ENCODE measurements around the gene SEPTIN5. TPM values are rescaled to one million over a fixed set of nuclear protein-coding genes. Genes with fewer than 3 reads are reported as not detected.

Gene SEPTIN5
- total RNA-seq, 1 experiment from 2014 or later: not detected

GRCh38 chr22:19688301-19689290 lies 25.7 kb upstream of the SEPTIN5 start:
- Histone ChIP-seq H3K4me3 (ENCODE audit: low read length) (no peak overlapping the region), H3K27me3 (ENCODE audit: low read length) (no peaks in the 10 kb centered on the region), H3K36me3 (ENCODE audit: insufficient read depth, low read length) (no peaks in the 10 kb centered on the region), H4K20me1 (ENCODE audit: insufficient read depth, low read depth, low read length) (no peaks in the 10 kb centered on the region), H2AFZ (ENCODE audit: low read length) (no peak overlapping the region), H3K4me1 (ENCODE audit: low read length) (no peaks in the 10 kb centered on the region), H3K9ac (ENCODE audit: low read length) (no peak overlapping the region), H3K27ac (ENCODE audit: low read length) (no peak overlapping the region), H3K9me3 (ENCODE audit: low read length) (no peaks in the 10 kb centered on the region), H3K9me2 (replicated peaks; ENCODE audit: insufficient read depth, low read length) (no peaks in the 10 kb centered on the region), H3K79me2 (ENCODE audit: low read length) (no peaks in the 10 kb centered on the region), H3K4me2 (ENCODE audit: low read depth, low read length, poor library complexity, severe bottlenecking) (no peak overlapping the region)
- DNase-seq: no peak

DNA sequence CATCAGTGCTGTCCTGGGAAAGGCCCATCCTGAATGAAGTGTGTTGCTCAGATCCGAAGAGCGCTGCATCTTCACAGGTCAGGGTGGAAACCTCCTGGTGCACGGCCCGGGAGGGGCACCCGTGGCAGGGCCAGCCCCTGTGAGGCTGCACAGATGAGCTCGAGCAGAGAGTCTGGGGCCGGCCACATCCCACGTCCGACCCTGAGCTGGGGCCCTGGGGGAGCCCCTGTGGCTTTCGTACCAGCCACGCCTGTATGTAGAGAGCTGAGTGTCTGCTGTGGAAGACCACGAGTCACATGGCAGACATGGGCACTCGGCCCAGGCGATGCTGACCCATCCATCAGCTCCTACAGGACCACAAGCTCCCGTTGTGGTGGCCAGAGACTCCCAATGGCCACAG lies 24.9 kb upstream of the SEPTIN5 start:
- Histone ChIP-seq H3K9ac (ENCODE audit: low read length) (no peak overlapping the region), H2AFZ (ENCODE audit: low read length) (no peak overlapping the region), H3K4me3 (ENCODE audit: low read length) (no peak overlapping the region), H3K79me2 (ENCODE audit: low read length) (no peaks in the 10 kb centered on the region), H3K27ac (ENCODE audit: low read length) (no peak overlapping the region), H3K9me3 (ENCODE audit: low read length) (no peaks in the 10 kb centered on the region), H3K27me3 (ENCODE audit: low read length) (no peaks in the 10 kb centered on the region), H3K36me3 (ENCODE audit: insufficient read depth, low read length) (no peaks in the 10 kb centered on the region), H3K9me2 (replicated peaks; ENCODE audit: insufficient read depth, low read length) (no peaks in the 10 kb centered on the region), H3K4me1 (ENCODE audit: low read length) (no peaks in the 10 kb centered on the region), H4K20me1 (ENCODE audit: insufficient read depth, low read depth, low read length) (no peaks in the 10 kb centered on the region), H3K4me2 (ENCODE audit: low read depth, low read length, poor library complexity, severe bottlenecking) (no peak overlapping the region)
- no peak for DNase-seq

DNA sequence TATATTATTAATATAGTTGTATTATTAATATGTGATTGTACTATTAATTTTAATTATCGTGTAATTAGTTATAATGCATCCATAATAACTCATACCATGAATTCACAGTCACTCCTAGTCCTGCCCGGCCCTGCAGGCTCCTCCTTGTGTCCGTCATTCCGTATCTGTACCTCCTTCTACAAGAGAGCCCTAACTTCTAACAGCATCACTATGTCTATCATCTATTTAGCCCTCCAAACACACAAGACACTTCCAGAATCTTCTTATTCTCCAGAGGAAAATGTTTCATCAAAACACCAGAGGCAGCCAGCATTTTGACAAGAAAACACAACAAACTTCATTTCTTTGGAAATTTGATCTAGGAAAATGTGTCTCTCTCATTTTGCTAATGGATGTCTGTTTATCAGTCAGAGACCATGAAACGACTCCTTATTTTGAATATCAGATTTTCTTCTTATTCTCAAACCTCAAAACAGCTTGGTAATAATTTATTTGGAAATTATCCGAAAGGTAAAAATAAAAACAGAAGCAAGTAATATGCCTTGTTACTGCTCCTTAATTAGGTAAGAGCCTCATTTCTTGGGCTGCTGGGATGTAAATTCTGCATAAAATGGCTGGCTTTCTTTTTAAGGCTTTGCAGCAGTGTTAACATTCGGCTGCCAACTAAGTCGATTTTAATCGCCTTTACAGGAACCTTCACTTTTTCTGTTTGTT lies 23.1 kb upstream of the SEPTIN5 start:
- H3K79me2 ChIP-seq (ENCODE audit: low read length): no peaks in the 10 kb centered on the region
- H3K4me2 ChIP-seq (ENCODE audit: low read depth, low read length, poor library complexity, severe bottlenecking): no peak overlapping the region
- H4K20me1 ChIP-seq (ENCODE audit: insufficient read depth, low read depth, low read length): no peaks in the 10 kb centered on the region
- no peaks in the 10 kb centered on the region for H3K9me3 ChIP-seq (ENCODE audit: low read length)
- H3K27me3 ChIP-seq (ENCODE audit: low read length): no peaks in the 10 kb centered on the region
- H3K9me2 ChIP-seq (replicated peaks; ENCODE audit: insufficient read depth, low read length): no peaks in the 10 kb centered on the region
- H3K4me3 ChIP-seq (ENCODE audit: low read length): no peak overlapping the region
- no peak overlapping the region for H3K27ac ChIP-seq (ENCODE audit: low read length)
- H3K9ac ChIP-seq (ENCODE audit: low read length): no peak overlapping the region
- DNase-seq: no peak
- H2AFZ ChIP-seq (ENCODE audit: low read length): no peak overlapping the region
- H3K36me3 ChIP-seq (ENCODE audit: insufficient read depth, low read length): no peaks in the 10 kb centered on the region
- H3K4me1 ChIP-seq (ENCODE audit: low read length): no peaks in the 10 kb centered on the region

DNA sequence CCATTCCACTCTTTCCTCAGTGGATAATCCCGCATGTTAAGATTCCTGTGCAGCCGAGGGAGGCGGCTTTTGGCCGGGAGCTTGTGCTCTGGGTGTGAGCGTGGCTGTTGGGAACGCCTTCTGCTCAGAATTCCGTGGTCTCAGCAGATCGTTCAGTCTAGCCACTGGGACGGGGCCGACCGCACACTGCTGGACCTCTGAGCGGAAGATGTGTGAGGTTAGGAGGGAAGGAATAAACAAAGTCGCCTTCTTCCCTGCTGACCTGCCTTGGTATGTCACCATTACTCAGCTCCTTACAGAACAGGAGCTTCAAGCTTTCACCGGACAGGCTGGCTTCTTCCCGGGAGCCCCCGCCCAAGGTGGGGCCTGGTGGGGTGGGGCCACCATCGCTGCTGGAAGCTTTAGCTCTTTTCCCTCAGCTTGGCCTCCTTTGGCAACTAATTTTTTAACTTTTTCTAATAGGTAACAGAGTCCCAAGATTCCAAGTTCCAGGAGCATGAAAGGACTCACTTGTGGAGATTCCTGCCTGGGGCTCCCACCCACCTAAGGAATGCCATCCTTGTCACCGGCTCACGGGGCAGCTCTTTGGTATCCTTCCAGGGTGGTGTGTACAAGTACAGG lies 22.5 kb upstream of the SEPTIN5 start:
- H3K36me3 ChIP-seq (ENCODE audit: insufficient read depth, low read length): no peaks in the 10 kb centered on the region
- no peaks in the 10 kb centered on the region for H3K79me2 ChIP-seq (ENCODE audit: low read length)
- no peaks in the 10 kb centered on the region for H4K20me1 ChIP-seq (ENCODE audit: insufficient read depth, low read depth, low read length)
- DNase-seq: no peak
- no peaks in the 10 kb centered on the region for H3K9me2 ChIP-seq (replicated peaks; ENCODE audit: insufficient read depth, low read length)
- no peak overlapping the region for H3K4me3 ChIP-seq (ENCODE audit: low read length)
- no peak overlapping the region for H3K4me2 ChIP-seq (ENCODE audit: low read depth, low read length, poor library complexity, severe bottlenecking)
- no peaks in the 10 kb centered on the region for H3K4me1 ChIP-seq (ENCODE audit: low read length)
- H3K27me3 ChIP-seq (ENCODE audit: low read length): no peaks in the 10 kb centered on the region
- no peaks in the 10 kb centered on the region for H3K9me3 ChIP-seq (ENCODE audit: low read length)
- no peak overlapping the region for H2AFZ ChIP-seq (ENCODE audit: low read length)
- no peak overlapping the region for H3K27ac ChIP-seq (ENCODE audit: low read length)
- no peak overlapping the region for H3K9ac ChIP-seq (ENCODE audit: low read length)

DNA sequence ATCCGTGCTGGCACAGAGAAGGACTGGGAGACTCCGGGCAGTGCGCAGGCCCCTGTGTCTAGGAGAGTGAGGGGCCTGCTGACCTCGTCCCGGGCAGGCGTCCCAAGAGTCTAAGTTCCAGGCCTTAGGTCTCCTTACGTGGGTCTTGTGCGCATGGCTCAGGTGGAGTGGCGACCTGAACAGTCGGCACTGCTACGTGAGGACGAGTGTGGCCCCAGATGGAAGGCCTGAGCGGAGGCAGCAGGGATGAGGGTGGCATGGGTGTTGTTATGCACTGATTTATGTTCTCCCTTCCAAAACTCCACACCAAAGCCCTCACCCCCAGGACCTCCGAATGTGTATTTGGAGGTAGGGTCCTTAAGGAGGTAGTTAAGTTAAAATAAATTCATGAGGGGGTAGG lies 20.7 kb upstream of the SEPTIN5 start:
- Histone ChIP-seq H3K4me3 (ENCODE audit: low read length) (no peak overlapping the region), H3K27me3 (ENCODE audit: low read length) (no peaks in the 10 kb centered on the region), H3K79me2 (ENCODE audit: low read length) (no peaks in the 10 kb centered on the region), H3K36me3 (ENCODE audit: insufficient read depth, low read length) (no peaks in the 10 kb centered on the region), H2AFZ (ENCODE audit: low read length) (no peak overlapping the region), H4K20me1 (ENCODE audit: insufficient read depth, low read depth, low read length) (no peaks in the 10 kb centered on the region), H3K9me2 (replicated peaks; ENCODE audit: insufficient read depth, low read length) (no peaks in the 10 kb centered on the region), H3K9ac (ENCODE audit: low read length) (no peak overlapping the region), H3K4me2 (ENCODE audit: low read depth, low read length, poor library complexity, severe bottlenecking) (no peak overlapping the region), H3K9me3 (ENCODE audit: low read length) (no peaks in the 10 kb centered on the region), H3K4me1 (ENCODE audit: low read length) (no peaks in the 10 kb centered on the region), H3K27ac (ENCODE audit: low read length) (no peak overlapping the region)
- no peak for DNase-seq

DNA sequence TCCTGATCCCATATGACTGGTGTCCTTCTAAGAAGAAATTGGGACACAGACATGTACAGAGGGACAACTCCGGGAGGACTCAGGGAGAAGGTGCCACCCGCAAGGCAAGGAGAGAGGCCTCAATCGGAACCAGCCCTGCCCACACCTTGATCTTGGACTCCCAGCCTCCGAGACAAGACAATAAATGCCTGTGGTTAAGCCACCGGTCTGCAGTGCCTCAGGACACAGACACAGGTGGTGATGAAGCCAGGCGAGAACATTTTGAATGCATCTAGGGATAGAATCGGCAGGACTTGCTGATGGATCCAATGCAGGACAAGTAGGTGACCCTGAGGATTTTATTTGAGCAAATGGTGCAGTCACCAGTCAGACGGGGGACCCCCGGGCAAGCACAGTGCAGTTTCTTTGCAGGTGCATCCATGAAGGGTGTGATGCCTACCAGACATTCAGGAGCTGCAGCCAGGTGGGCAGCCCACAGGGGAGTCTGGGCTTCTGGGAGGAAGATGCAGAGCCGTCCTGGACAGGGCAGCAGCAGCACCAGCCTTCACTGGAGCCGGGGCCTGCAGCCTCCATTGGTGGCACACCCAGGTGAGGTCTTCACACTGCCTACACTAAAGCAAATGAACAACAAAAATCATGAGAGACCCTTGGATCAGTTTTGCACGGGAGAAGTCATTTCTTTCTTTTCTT lies 20.2 kb upstream of the SEPTIN5 start:
- Histone ChIP-seq H3K9ac (ENCODE audit: low read length) (no peak overlapping the region), H3K4me2 (ENCODE audit: low read depth, low read length, poor library complexity, severe bottlenecking) (no peak overlapping the region), H3K9me2 (replicated peaks; ENCODE audit: insufficient read depth, low read length) (no peaks in the 10 kb centered on the region), H3K27ac (ENCODE audit: low read length) (no peak overlapping the region), H3K36me3 (ENCODE audit: insufficient read depth, low read length) (no peaks in the 10 kb centered on the region), H3K4me3 (ENCODE audit: low read length) (no peak overlapping the region), H4K20me1 (ENCODE audit: insufficient read depth, low read depth, low read length) (no peaks in the 10 kb centered on the region), H3K9me3 (ENCODE audit: low read length) (no peaks in the 10 kb centered on the region), H3K27me3 (ENCODE audit: low read length) (no peaks in the 10 kb centered on the region), H3K79me2 (ENCODE audit: low read length) (no peaks in the 10 kb centered on the region), H3K4me1 (ENCODE audit: low read length) (no peaks in the 10 kb centered on the region), H2AFZ (ENCODE audit: low read length) (no peak overlapping the region)
- DNase-seq: no peak

DNA sequence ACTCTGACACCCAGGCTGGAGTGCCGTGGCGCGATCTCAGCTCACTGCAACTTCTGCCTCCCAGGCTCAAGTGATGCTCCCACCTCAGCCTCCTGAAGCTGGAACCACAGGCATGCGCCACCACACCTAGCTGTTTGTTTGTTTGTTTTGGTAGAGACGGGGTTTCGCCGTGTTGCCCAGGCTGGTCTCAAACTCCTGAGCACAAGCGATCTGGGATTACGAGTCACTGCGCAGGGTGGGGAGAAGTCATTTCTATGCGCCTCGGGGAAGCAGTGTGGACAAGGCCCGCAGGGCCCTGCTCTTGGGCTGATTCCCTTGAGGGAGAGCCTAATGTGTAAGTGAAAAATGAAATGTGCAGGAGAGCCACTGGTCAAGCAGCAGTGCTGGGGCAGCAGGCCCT lies 19.6 kb upstream of the SEPTIN5 start:
- Histone ChIP-seq H3K4me3 (ENCODE audit: low read length) (no peak overlapping the region), H3K27ac (ENCODE audit: low read length) (no peak overlapping the region), H3K4me2 (ENCODE audit: low read depth, low read length, poor library complexity, severe bottlenecking) (no peak overlapping the region), H2AFZ (ENCODE audit: low read length) (no peak overlapping the region), H3K79me2 (ENCODE audit: low read length) (no peaks in the 10 kb centered on the region), H3K9me3 (ENCODE audit: low read length) (no peaks in the 10 kb centered on the region), H3K36me3 (ENCODE audit: insufficient read depth, low read length) (no peaks in the 10 kb centered on the region), H4K20me1 (ENCODE audit: insufficient read depth, low read depth, low read length) (no peaks in the 10 kb centered on the region), H3K4me1 (ENCODE audit: low read length) (no peaks in the 10 kb centered on the region), H3K9ac (ENCODE audit: low read length) (no peak overlapping the region), H3K9me2 (replicated peaks; ENCODE audit: insufficient read depth, low read length) (no peaks in the 10 kb centered on the region), H3K27me3 (ENCODE audit: low read length) (no peaks in the 10 kb centered on the region)
- no peak for DNase-seq

All from Karpas-422 (cell line).